Astrocyte (in vitro differentiated cells and primary cell): Measurements from ENCODE around the gene MEGF11. TPM values are rescaled to one million over a fixed set of nuclear protein-coding genes. Genes with fewer than 3 reads are reported as not detected.

Experiments used
- DNase-seq: peaks from one replicate; pipeline ENCODE4 v3.0.0-alpha.2; 2010; ENCODE audit warnings: low read depth
- FAIRE-seq: peaks from 2 replicates; lab custom pipeline; 2011; peaks lifted over from hg19 to GRCh38; lab: Jason Lieb, UNC
- H2AFZ ChIP-seq: 2 replicates; pipeline ENCODE4 v1.6.0; 2012; ENCODE audit warnings: low read depth, low read length, inconsistent platforms
- H3K27ac ChIP-seq: 2 replicates; pipeline ENCODE4 v1.5.1; 2011; ENCODE audit warnings: low read depth, low read length, inconsistent platforms
- H3K27me3 ChIP-seq: 2 replicates; pipeline ENCODE4 v1.6.0; 2011; ENCODE audit warnings: low read length, inconsistent platforms; ENCODE audit not compliant: insufficient read depth
- H3K36me3 ChIP-seq: 2 replicates; pipeline ENCODE4 v1.5.1; 2011; ENCODE audit warnings: low read length, inconsistent platforms; ENCODE audit not compliant: insufficient read depth
- H3K4me1 ChIP-seq: 2 replicates; pipeline ENCODE4 v1.5.1; 2011; ENCODE audit warnings: low read length, inconsistent platforms; ENCODE audit not compliant: insufficient read depth
- H3K4me2 ChIP-seq: 2 replicates; pipeline ENCODE4 v1.6.0; 2012; ENCODE audit warnings: low read length, inconsistent platforms
- H3K4me3 ChIP-seq: 2 replicates; pipeline ENCODE4 v1.5.1; 2011; ENCODE audit warnings: low read depth, mild to moderate bottlenecking, low read length, inconsistent platforms; ENCODE audit not compliant: insufficient read depth
- H3K79me2 ChIP-seq: 2 replicates; pipeline ENCODE4 v1.6.0; 2012; ENCODE audit warnings: mild to moderate bottlenecking, low read length, inconsistent platforms; ENCODE audit not compliant: insufficient read depth
- H3K9ac ChIP-seq: 2 replicates; pipeline ENCODE4 v1.6.0; 2012; ENCODE audit warnings: mild to moderate bottlenecking, low read length, inconsistent platforms
- H3K9me3 ChIP-seq: 2 replicates; pipeline ENCODE4 v1.5.1; 2012; ENCODE audit warnings: low read depth, mild to moderate bottlenecking, low read length, inconsistent platforms; ENCODE audit not compliant: insufficient read depth
- H4K20me1 ChIP-seq: 2 replicates; pipeline ENCODE4 v1.6.0; 2012; ENCODE audit warnings: low read length, inconsistent platforms; ENCODE audit not compliant: insufficient read depth
- H3K27ac Mint-ChIP-seq: one replicate; pipeline ENCODE4 v1.8.0; 2021; ENCODE audit warnings: mild to moderate bottlenecking, mixed read lengths; ENCODE audit not compliant: unreplicated experiment
- H3K27me3 Mint-ChIP-seq: one replicate; pipeline ENCODE4 v1.8.0; 2021; ENCODE audit warnings: low read depth, mixed read lengths; ENCODE audit not compliant: unreplicated experiment
- H3K36me3 Mint-ChIP-seq: one replicate; pipeline ENCODE4 v1.8.0; 2021; ENCODE audit warnings: low read depth, mixed read lengths; ENCODE audit not compliant: unreplicated experiment
- H3K4me1 Mint-ChIP-seq: one replicate; pipeline ENCODE4 v1.8.0; 2021; ENCODE audit warnings: low read depth, mixed read lengths; ENCODE audit not compliant: unreplicated experiment
- H3K4me3 Mint-ChIP-seq: one replicate; pipeline ENCODE4 v1.8.0; 2021; ENCODE audit warnings: mild to moderate bottlenecking, moderate library complexity, mixed read lengths; ENCODE audit not compliant: unreplicated experiment
- H3K9me3 Mint-ChIP-seq: one replicate; pipeline ENCODE4 v1.8.0; 2021; ENCODE audit warnings: mild to moderate bottlenecking, mixed read lengths; ENCODE audit not compliant: unreplicated experiment
- EZH2 ChIP-seq: IDR thresholded peaks from 2 replicates; pipeline ENCODE4 v1.6.1; 2012; ENCODE audit warnings: mild to moderate bottlenecking, low read length, inconsistent platforms; ENCODE audit not compliant: insufficient read depth
- total RNA-seq: library from RNA; stranded (reverse); gene quantifications from 2 replicates; pipeline ENCODE4 v1.2.1, GENCODE V29; 2021
- TF ChIP-seq, protein P1 (sequence below): IDR thresholded peaks from 2 replicates; pipeline ENCODE4 v1.5.1; 2011; ENCODE audit warnings: low read depth, mild to moderate bottlenecking, inconsistent platforms, low read length, moderate library complexity; ENCODE audit not compliant: insufficient read depth

Gene MEGF11
- total RNA-seq, 1 donor from 2014 or later = 0.16 TPM

- H3K79me2 ChIP-seq = no peaks in the 10 kb centered on the region
- H3K36me3 Mint-ChIP-seq = no peaks in the 10 kb centered on the region
- H3K4me3 Mint-ChIP-seq = peak overlapping the region; percentile 31
- H3K4me1 ChIP-seq = no peaks in the 10 kb centered on the region
- no peak overlapping the region for H3K27ac ChIP-seq
- no peaks in the 10 kb centered on the region for H3K9me3 Mint-ChIP-seq
- H3K27me3 Mint-ChIP-seq = peaks cover 34% of the 10 kb centered on the region
- DNase-seq (no peak), FAIRE-seq (no peak)
- H3K4me3 ChIP-seq = no peak overlapping the region
- no peak overlapping the region for H2AFZ ChIP-seq
- no peaks in the 10 kb centered on the region for H4K20me1 ChIP-seq
- H3K27ac Mint-ChIP-seq = peak overlapping the region; percentile 30
- H3K4me2 ChIP-seq = no peak overlapping the region
- peaks cover 29% of the 10 kb centered on the region for H3K27me3 ChIP-seq
- no peak overlapping the region for H3K9ac ChIP-seq
- H3K9me3 ChIP-seq = no peaks in the 10 kb centered on the region
- TF ChIP-seq EZH2 = peak; percentile 18
- TF ChIP-seq, protein P1, sequence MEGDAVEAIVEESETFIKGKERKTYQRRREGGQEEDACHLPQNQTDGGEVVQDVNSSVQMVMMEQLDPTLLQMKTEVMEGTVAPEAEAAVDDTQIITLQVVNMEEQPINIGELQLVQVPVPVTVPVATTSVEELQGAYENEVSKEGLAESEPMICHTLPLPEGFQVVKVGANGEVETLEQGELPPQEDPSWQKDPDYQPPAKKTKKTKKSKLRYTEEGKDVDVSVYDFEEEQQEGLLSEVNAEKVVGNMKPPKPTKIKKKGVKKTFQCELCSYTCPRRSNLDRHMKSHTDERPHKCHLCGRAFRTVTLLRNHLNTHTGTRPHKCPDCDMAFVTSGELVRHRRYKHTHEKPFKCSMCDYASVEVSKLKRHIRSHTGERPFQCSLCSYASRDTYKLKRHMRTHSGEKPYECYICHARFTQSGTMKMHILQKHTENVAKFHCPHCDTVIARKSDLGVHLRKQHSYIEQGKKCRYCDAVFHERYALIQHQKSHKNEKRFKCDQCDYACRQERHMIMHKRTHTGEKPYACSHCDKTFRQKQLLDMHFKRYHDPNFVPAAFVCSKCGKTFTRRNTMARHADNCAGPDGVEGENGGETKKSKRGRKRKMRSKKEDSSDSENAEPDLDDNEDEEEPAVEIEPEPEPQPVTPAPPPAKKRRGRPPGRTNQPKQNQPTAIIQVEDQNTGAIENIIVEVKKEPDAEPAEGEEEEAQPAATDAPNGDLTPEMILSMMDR = no peak
- H3K36me3 ChIP-seq = no peaks in the 10 kb centered on the region
- peaks cover 25% of the 10 kb centered on the region for H3K4me1 Mint-ChIP-seq
These were observed 270.8 kb downstream of the MEGF11 start for GRCh38 chr15:65982627-65983322.

- H3K9me3 ChIP-seq = no peaks in the 10 kb centered on the region
- H3K4me3 Mint-ChIP-seq = no peak overlapping the region
These were observed 271.5 kb downstream of the MEGF11 start for GRCh38 chr15:65981837-65982626.

More at GRCh38 chr15:65981837-65982626, 271.5 kb downstream of the MEGF11 start:
- Histone ChIP-seq H3K79me2 (no peaks in the 10 kb centered on the region), H2AFZ (no peak overlapping the region), H3K27ac (no peak overlapping the region), H3K4me3 (no peak overlapping the region), H3K4me1 (no peaks in the 10 kb centered on the region), H3K4me2 (no peak overlapping the region), H3K27me3 (peaks cover 27% of the 10 kb centered on the region), H3K9ac (no peak overlapping the region), H4K20me1 (no peaks in the 10 kb centered on the region), H3K36me3 (no peaks in the 10 kb centered on the region)
- Mint-ChIP-seq H3K9me3 (no peaks in the 10 kb centered on the region), H3K27ac (no peak overlapping the region), H3K4me1 (peaks cover 25% of the 10 kb centered on the region), H3K36me3 (no peaks in the 10 kb centered on the region), H3K27me3 (peaks cover 34% of the 10 kb centered on the region)
- no peak for DNase-seq
- FAIRE-seq = no peak
- TF ChIP-seq, protein P1 = no peak
- peak; percentile 74 for TF ChIP-seq EZH2
